ENCODE data around the gene C8B.

Gene C8B

GRCh38 chr1:56948403-56949023, 17.3 kb downstream of the C8B start:
- Histone ChIP-seq H3K4me1 (ENCODE audit: insufficient read depth, low read length) (no peaks in the 10 kb centered on the region), H3K4me3 (ENCODE audit: low read length) (no peak overlapping the region), H3K27me3 (ENCODE audit: insufficient read depth, low read length) (no peaks in the 10 kb centered on the region), H3K27ac (ENCODE audit: low read length) (no peak overlapping the region), H3K36me3 (ENCODE audit: insufficient read depth, low read depth, low read length) (no peaks in the 10 kb centered on the region), H3K9ac (ENCODE audit: low read depth, low read length) (no peak overlapping the region), H3K9me3 (ENCODE audit: insufficient read depth, low read depth, low read length) (no peaks in the 10 kb centered on the region)

- no peak overlapping the region for H3K4me3 ChIP-seq (ENCODE audit: low read length)
- H3K36me3 ChIP-seq (ENCODE audit: insufficient read depth, low read depth, low read length) = no peaks in the 10 kb centered on the region
- H3K27ac ChIP-seq (ENCODE audit: low read length) = no peak overlapping the region
- H3K9ac ChIP-seq (ENCODE audit: low read depth, low read length) = no peak overlapping the region
- peaks cover 4% of the 10 kb centered on the region for H3K27me3 ChIP-seq (ENCODE audit: insufficient read depth, low read length)
- H3K9me3 ChIP-seq (ENCODE audit: insufficient read depth, low read depth, low read length) = no peaks in the 10 kb centered on the region
- H3K4me1 ChIP-seq (ENCODE audit: insufficient read depth, low read length) = no peaks in the 10 kb centered on the region
Observed at GRCh38 chr1:56940039-56940438, 25.8 kb downstream of the C8B start.

- H3K27ac ChIP-seq (ENCODE audit: low read length) = no peak overlapping the region
- H3K36me3 ChIP-seq (ENCODE audit: insufficient read depth, low read depth, low read length) = no peaks in the 10 kb centered on the region
- H3K9ac ChIP-seq (ENCODE audit: low read depth, low read length) = no peak overlapping the region
- no peaks in the 10 kb centered on the region for H3K9me3 ChIP-seq (ENCODE audit: insufficient read depth, low read depth, low read length)
- no peaks in the 10 kb centered on the region; the same call in 1 of the 2 replicates for H3K4me1 ChIP-seq (ENCODE audit: insufficient read depth, low read length)
- no peak overlapping the region for H3K4me3 ChIP-seq (ENCODE audit: low read length)
- H3K27me3 ChIP-seq (ENCODE audit: insufficient read depth, low read length) = peaks cover 4% of the 10 kb centered on the region
Observed at GRCh38 chr1:56939209-56939608, 26.6 kb downstream of the C8B start.

GRCh38 chr1:56938646-56939045, 27.2 kb downstream of the C8B start:
- Histone ChIP-seq H3K4me1 (ENCODE audit: insufficient read depth, low read length) (no peaks in the 10 kb centered on the region; the same call in 1 of the 2 replicates), H3K27ac (ENCODE audit: low read length) (no peak overlapping the region), H3K27me3 (ENCODE audit: insufficient read depth, low read length) (peaks cover 9% of the 10 kb centered on the region), H3K36me3 (ENCODE audit: insufficient read depth, low read depth, low read length) (no peaks in the 10 kb centered on the region), H3K9me3 (ENCODE audit: insufficient read depth, low read depth, low read length) (no peaks in the 10 kb centered on the region), H3K4me3 (ENCODE audit: low read length) (no peak overlapping the region), H3K9ac (ENCODE audit: low read depth, low read length) (no peak overlapping the region)

- H3K9me3 ChIP-seq (ENCODE audit: insufficient read depth, low read depth, low read length) = no peaks in the 10 kb centered on the region
- no peak overlapping the region for H3K27ac ChIP-seq (ENCODE audit: low read length)
- peaks cover 12% of the 10 kb centered on the region for H3K27me3 ChIP-seq (ENCODE audit: insufficient read depth, low read length)
- H3K36me3 ChIP-seq (ENCODE audit: insufficient read depth, low read depth, low read length) = no peaks in the 10 kb centered on the region
- H3K9ac ChIP-seq (ENCODE audit: low read depth, low read length) = no peak overlapping the region
- H3K4me1 ChIP-seq (ENCODE audit: insufficient read depth, low read length) = no peaks in the 10 kb centered on the region; the same call in 1 of the 2 replicates
- H3K4me3 ChIP-seq (ENCODE audit: low read length) = no peak overlapping the region
Observed at GRCh38 chr1:56934430-56935060, 31.3 kb downstream of the C8B start.

GRCh38 chr1:56933606-56934005, 32.2 kb downstream of the C8B start:
- Histone ChIP-seq H3K9ac (ENCODE audit: low read depth, low read length) (no peak overlapping the region), H3K4me3 (ENCODE audit: low read length) (no peak overlapping the region), H3K4me1 (ENCODE audit: insufficient read depth, low read length) (no peaks in the 10 kb centered on the region; the same call in 1 of the 2 replicates), H3K36me3 (ENCODE audit: insufficient read depth, low read depth, low read length) (no peaks in the 10 kb centered on the region), H3K9me3 (ENCODE audit: insufficient read depth, low read depth, low read length) (no peaks in the 10 kb centered on the region), H3K27me3 (ENCODE audit: insufficient read depth, low read length) (peaks cover 12% of the 10 kb centered on the region), H3K27ac (ENCODE audit: low read length) (no peak overlapping the region)

GRCh38 chr1:56933161-56933560, 32.7 kb downstream of the C8B start:
- H3K27ac ChIP-seq (ENCODE audit: low read length) = no peak overlapping the region

GRCh38 chr1:56931686-56932085, 34.1 kb downstream of the C8B start:
- Histone ChIP-seq H3K27ac (ENCODE audit: low read length) (no peak overlapping the region), H3K36me3 (ENCODE audit: insufficient read depth, low read depth, low read length) (no peaks in the 10 kb centered on the region), H3K4me3 (ENCODE audit: low read length) (no peak overlapping the region), H3K27me3 (ENCODE audit: insufficient read depth, low read length) (peaks cover 8% of the 10 kb centered on the region), H3K9ac (ENCODE audit: low read depth, low read length) (no peak overlapping the region), H3K4me1 (ENCODE audit: insufficient read depth, low read length) (no peaks in the 10 kb centered on the region; the same call in 1 of the 2 replicates), H3K9me3 (ENCODE audit: insufficient read depth, low read depth, low read length) (no peaks in the 10 kb centered on the region)

More at GRCh38 chr1:56933161-56933560, 32.7 kb downstream of the C8B start:
- Histone ChIP-seq H3K4me3 (ENCODE audit: low read length) (no peak overlapping the region), H3K36me3 (ENCODE audit: insufficient read depth, low read depth, low read length) (no peaks in the 10 kb centered on the region), H3K9me3 (ENCODE audit: insufficient read depth, low read depth, low read length) (no peaks in the 10 kb centered on the region), H3K9ac (ENCODE audit: low read depth, low read length) (no peak overlapping the region), H3K4me1 (ENCODE audit: insufficient read depth, low read length) (no peaks in the 10 kb centered on the region; the same call in 1 of the 2 replicates), H3K27me3 (ENCODE audit: insufficient read depth, low read length) (peaks cover 12% of the 10 kb centered on the region)

- peaks cover 8% of the 10 kb centered on the region for H3K27me3 ChIP-seq (ENCODE audit: insufficient read depth, low read length)
- no peaks in the 10 kb centered on the region; the same call in 1 of the 2 replicates for H3K4me1 ChIP-seq (ENCODE audit: insufficient read depth, low read length)
- H3K9ac ChIP-seq (ENCODE audit: low read depth, low read length) = no peak overlapping the region
- no peak overlapping the region for H3K27ac ChIP-seq (ENCODE audit: low read length)
- H3K9me3 ChIP-seq (ENCODE audit: insufficient read depth, low read depth, low read length) = no peaks in the 10 kb centered on the region
- no peak overlapping the region for H3K4me3 ChIP-seq (ENCODE audit: low read length)
- no peaks in the 10 kb centered on the region for H3K36me3 ChIP-seq (ENCODE audit: insufficient read depth, low read depth, low read length)
Observed at GRCh38 chr1:56931211-56931610, 34.6 kb downstream of the C8B start.

- Histone ChIP-seq H3K4me3 (ENCODE audit: low read length) (no peak overlapping the region), H3K27ac (ENCODE audit: low read length) (no peak overlapping the region), H3K36me3 (ENCODE audit: insufficient read depth, low read depth, low read length) (no peaks in the 10 kb centered on the region), H3K27me3 (ENCODE audit: insufficient read depth, low read length) (peaks cover 8% of the 10 kb centered on the region), H3K9ac (ENCODE audit: low read depth, low read length) (no peak overlapping the region), H3K9me3 (ENCODE audit: insufficient read depth, low read depth, low read length) (no peaks in the 10 kb centered on the region), H3K4me1 (ENCODE audit: insufficient read depth, low read length) (no peaks in the 10 kb centered on the region; the same call in 1 of the 2 replicates)
Observed at GRCh38 chr1:56929492-56929891, 36.3 kb downstream of the C8B start.

- Histone ChIP-seq H3K4me1 (ENCODE audit: insufficient read depth, low read length) (no peaks in the 10 kb centered on the region), H3K9me3 (ENCODE audit: insufficient read depth, low read depth, low read length) (no peaks in the 10 kb centered on the region), H3K36me3 (ENCODE audit: insufficient read depth, low read depth, low read length) (no peaks in the 10 kb centered on the region), H3K9ac (ENCODE audit: low read depth, low read length) (no peak overlapping the region), H3K27ac (ENCODE audit: low read length) (no peak overlapping the region), H3K4me3 (ENCODE audit: low read length) (no peak overlapping the region), H3K27me3 (ENCODE audit: insufficient read depth, low read length) (no peaks in the 10 kb centered on the region)
Observed at GRCh38 chr1:56927986-56928385, 37.8 kb downstream of the C8B start.

GRCh38 chr1:56927171-56927570, 38.6 kb downstream of the C8B start:
- no peaks in the 10 kb centered on the region for H3K36me3 ChIP-seq (ENCODE audit: insufficient read depth, low read depth, low read length)
- H3K4me1 ChIP-seq (ENCODE audit: insufficient read depth, low read length) = no peaks in the 10 kb centered on the region
- H3K9ac ChIP-seq (ENCODE audit: low read depth, low read length) = no peak overlapping the region
- no peaks in the 10 kb centered on the region for H3K9me3 ChIP-seq (ENCODE audit: insufficient read depth, low read depth, low read length)
- no peaks in the 10 kb centered on the region for H3K27me3 ChIP-seq (ENCODE audit: insufficient read depth, low read length)
- H3K4me3 ChIP-seq (ENCODE audit: low read length) = no peak overlapping the region
- no peak overlapping the region for H3K27ac ChIP-seq (ENCODE audit: low read length)
